Measurements from ENCODE around the gene MAN1A1.
"Not testable (repeated sequence)": the region's sequence is repeated elsewhere in the genome, so short reads cannot be mapped to it uniquely, and the experiment has no call there.

The MAN1A1 gene

DNA sequence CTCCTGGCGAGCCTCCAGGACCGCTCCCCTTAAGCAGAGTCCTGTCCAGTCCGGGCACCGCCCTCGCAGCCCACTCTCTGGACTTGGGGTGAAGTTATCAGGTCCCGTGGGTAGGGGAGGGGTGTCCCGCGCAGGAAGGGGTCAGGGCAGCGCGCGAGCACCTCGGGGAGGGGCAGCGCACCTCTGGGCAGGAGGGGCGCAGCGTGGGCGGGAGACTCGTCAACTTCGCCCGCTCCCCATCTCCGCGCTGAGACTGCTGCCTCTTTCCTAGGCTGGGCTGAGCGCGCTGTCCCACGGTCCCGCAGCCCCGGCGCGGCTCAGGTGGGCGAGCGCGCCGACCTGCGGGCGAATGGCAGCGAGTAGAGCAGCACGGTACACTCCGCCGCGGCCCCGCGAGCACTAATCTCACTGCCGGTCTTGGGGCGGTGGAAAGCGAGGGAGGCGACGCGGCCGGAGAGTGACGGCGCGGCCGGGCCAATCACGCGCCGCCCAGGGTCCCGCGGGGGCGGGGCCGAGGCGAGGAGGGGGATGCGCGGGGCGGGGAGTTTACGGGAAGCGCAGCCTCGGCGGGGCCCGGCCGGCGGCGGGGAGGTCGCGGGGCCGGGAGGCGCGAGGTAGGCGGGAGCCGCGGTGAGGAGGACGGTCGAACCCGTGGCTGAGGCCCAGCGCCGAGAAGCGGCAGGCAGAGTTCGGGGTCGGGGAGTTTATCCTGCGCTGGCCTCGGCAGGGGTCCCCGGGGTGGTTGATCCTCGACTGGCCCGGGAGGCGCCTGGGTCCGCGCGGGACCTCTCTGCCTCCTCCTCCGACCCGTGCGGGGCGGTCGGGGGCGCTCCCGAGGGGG, at the start of gene MAN1A1:
TSS of gene MAN1A1 (minus strand) at position 401 of the 841 bp plus-strand sequence. CDS start 696 bp downstream, outside the sequence.
- peak; percentile 94 for DNase-seq

DNA sequence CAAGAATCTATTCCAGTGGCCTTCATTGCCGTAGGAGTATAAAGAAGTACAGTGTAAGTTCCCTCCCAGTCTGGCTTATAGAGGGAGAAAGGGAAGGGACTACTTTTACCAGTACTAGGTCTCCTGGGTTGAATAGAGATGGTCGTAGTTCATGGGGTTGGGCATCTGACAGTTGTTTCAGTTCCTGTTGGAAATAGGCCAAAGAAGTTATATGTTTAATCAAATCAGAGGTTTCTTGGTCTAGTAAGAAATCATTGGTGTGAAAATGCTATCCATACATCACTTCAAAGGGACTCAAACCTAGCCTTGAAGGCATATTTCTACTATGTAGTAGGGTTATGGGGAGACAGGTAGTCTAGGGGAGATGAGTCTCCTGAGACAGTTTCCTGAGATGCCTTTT, 45.6 kb upstream of the MAN1A1 start:
- no peak for DNase-seq

DNA sequence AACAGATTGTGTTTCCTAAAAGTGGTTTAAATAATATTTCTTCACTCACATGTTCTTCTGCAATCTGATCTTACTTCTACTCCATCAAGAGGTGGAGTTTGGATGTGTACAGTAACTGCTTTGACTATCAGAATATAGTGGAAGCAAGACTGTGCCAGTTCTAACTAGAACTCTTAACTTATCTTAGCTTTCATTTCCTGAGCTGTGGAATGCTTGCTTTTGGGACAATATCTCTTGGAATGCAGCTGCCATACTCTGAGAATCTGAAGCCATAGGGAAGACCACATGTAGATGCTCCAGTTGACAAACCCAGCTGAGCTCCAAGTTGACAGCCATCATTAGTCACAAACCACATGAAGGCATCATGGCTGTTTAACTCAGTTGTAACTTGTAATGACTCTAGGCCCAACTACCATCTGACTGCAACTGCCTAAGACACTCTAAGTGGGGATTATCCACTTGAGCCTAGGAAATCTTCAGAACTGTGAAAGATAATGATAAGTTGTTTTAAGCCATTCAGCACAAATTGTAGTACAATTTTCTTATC, 40.8 kb upstream of the MAN1A1 start:
- DNase-seq, result no peak

DNA sequence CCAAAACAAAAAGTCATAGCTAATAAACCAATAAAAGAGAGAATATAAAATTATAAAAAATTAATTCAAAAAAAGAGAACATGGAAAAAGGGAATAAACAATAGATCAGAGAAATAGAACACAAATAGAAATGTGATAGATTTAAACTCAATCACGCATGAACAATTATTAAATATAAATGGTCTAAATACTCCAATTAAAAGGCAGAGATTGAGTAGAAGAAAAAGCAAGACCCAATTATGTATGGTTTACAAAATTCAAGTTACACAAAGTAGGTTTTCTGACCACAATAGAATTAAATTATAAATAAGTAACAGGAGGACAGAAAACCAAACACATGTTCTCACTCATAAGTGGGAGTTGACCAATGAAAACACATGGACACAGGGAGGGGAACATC, 36.4 kb upstream of the MAN1A1 start:
- no peak for DNase-seq

DNA sequence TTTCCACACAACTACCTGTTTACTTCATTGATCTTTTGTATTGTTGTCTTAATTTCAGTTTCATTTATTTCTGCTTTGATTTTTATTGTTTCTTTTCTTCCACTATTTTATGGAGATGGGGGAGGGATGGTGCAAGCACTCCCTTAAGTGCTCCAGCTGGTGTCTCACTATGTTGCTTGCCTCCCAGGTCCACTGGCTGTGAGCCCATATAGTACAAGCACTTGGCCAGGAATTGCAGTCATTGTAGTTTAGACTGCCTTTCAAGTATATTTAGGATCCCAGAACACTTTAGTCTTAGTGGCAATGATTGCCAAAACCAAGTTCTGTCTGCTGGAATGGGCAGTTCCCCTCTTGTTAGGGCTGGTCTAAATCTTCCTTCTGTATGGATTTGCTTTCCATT, 34.9 kb upstream of the MAN1A1 start:
- no peak for DNase-seq

DNA sequence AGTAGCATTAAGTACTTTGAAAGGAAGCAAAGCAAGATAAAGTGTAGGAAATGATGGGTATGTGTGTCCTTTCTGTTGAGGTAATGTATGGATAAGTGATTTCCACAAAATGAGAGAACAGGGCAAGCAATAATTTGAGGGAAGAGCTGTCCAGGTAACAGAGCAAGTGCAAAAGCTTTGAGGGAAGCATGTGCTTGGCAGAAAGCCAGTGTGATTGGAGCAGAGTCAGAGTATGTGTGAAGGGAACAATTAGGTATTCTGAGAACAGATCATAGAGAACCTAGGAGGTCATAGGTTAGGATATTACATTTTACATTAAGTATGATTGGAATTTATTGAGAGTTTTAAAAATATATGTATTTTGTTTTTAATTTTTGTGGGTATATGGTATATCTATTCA, 30.2 kb upstream of the MAN1A1 start:
- no peak for DNase-seq

DNA sequence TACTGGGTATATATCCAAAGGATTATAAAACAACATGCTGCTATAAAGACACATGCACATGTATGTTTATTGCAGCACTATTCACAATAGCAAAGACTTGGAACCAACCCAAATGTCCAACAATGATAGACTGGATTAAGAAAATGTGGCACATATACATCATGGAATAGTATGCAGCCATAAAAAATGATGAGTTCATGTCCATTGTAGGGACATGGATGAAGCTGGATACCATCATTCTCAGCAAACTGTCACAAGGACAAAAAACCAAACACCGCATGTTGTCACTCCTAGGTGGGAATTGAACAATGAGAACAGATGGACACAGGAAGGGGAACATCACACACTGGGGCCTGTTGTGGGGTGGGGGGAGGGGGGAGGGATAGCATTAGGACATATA, 27.5 kb upstream of the MAN1A1 start:
- DNase-seq, result not testable (repeated sequence)

DNA sequence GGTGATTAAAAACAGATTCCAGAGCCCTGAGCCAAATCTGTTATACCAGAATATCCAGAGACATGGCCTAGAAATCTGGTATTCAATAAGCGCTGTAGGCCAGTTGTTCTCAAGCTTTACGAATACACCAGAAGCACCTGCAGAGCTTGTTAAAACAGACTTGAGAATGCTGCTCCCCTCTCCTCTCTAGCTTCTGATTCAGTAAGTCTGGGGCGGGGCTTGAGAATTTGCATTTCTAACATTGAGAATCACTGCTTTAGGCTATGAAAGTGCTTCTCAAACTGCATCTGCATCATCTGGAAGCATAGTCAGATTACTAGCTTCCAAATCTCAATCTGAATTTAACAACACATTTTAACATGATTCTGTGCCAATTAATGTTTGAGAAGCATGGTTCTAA, 20.5 kb upstream of the MAN1A1 start:
- DNase-seq, result no peak

DNA sequence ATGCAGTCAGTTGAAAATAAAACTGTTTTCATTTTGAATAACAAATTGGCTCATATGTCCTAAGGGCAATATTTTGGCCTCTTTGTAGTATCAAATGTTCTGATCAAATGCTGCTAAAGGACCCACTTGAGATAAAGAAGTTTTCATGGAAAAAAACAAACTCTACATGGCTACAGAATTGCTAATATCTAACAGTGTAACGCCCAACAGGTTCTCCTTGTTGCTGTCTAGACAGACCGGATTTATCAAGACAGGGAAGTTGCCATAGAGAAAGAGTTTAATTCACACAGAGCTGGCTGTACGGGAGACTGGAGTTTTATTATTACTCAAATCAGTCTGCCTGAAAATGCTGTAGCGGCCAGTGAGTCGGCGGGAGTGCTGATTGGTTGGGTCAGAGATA, 19.4 kb upstream of the MAN1A1 start:
- DNase-seq, result no peak

DNA sequence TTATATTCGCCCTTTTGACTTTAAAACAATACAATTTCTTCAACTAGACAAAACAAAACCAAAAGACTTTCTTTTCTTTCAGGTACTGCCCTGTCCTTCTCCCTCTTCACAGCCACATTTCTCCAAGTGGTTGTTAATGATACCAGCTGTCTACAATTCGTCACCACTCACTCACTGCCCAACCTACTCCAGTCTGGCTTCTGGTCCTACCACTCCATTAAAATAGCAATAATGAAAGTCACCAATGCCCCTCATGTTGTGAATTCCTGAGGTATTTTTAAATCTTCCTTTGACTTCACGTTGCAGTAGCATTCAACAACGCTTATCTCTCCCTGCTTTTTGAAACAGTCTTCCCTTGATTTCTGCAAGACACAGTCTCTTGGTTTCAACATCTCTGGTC, 11.6 kb upstream of the MAN1A1 start:
- DNase-seq, result no peak

DNA sequence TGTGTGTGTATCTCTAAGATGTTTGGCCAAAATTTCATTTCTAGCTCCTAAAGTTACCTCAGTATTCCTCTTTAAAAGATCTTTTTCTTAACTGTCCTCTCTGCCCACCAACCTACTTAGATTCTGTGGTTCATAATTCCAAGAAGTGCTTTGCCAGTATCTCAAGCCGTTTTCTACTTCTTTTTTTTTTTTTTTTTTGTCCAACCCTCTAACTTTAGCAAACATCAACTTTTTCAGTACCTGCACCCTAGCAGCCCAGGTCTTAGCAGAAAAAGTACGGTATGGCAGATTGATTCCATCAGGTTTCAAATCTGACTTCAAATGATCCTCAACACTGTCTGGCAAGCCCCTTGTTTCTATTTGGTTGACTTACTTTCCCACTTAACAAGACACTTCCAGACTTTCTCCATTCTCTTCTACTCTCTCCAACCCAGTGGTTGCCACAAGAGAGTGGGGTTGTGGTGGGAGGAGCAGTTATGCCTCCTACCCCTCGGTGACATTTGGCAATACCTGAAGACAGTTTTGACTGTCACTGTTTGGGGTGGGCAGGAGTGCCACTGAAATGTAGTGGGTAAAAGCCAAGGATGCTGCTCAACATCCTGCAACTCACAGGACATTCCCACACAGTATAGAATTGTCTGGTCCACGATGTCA, 10.8 kb upstream of the MAN1A1 start:
- no peak for DNase-seq

DNA sequence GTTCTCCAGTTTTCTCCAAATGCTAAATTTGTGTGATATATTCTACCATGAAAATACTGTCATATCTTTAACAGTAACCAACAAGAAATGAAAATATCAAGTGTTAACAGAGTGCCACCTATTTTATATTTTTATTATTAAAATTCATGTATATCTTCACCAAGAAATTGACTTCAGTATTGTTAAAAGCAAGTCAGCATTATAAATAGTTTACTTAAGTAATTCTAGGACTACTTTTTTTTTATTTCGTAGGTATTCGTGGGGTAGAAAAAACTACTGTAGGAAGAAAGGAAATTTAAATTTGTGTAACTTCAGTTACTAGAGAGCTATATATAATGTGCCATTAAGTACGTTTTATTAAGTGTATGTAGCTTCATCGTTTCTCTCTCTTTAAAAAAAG, 6.3 kb upstream of the MAN1A1 start:
- no peak for DNase-seq

DNA sequence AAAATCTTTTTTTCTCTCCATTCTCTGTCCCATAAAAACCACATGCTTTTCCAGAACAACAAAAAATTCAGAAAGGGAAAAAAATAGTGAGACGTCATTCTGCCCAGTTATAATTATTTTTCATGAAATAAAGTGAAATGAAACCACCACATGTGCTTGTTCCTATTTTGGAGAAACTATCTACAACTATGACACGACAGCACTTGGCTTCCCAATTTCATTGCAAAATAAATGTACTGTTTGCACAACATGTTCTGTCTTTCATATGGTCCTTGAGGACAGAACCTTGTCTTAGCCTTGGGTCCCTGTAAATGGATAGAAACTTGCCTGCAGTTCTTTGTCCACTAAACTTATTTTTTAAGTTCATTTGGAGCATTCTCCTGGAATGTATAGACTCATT, 5.6 kb upstream of the MAN1A1 start:
- DNase-seq, result peak; percentile 88

DNA sequence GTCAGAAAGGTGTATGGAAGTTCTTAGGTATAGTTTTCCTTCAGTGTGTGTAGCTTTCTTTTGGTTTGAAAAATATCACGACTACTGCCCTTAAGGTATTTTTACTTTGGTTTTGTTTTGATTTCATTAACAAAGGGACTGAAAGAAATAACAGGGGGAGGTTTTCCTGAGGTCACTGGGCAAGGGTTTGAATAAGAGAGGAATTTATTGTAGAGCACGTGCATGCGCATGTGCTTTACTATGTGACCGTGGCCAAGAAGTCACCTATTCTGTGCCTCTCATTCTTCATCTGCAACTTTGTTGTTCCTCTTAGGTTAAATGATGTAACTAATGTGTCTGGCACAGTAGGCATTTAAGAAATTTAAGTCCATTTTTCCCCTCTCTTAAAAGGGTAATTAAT, 4.1 kb upstream of the MAN1A1 start:
- no peak for DNase-seq

DNA sequence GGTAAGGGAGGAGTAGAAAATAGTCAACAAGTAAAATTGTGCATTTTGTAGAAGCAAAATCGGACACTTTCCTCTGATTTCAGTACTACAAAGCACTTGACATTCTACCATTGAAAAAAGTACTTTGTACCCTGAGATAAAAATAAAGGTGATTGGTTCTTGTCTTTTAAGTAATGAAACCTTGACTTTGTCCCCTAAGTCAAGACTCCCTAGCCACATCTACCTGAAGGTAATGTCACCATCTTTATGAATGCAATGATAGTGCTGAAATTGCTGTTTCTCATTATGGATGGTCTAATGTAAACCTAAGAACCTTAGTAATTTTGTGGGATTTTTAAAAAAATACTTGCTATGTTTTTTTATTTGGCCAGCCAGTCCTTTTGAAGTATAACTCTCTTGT, 2.4 kb upstream of the MAN1A1 start:
- no peak for DNase-seq

DNA sequence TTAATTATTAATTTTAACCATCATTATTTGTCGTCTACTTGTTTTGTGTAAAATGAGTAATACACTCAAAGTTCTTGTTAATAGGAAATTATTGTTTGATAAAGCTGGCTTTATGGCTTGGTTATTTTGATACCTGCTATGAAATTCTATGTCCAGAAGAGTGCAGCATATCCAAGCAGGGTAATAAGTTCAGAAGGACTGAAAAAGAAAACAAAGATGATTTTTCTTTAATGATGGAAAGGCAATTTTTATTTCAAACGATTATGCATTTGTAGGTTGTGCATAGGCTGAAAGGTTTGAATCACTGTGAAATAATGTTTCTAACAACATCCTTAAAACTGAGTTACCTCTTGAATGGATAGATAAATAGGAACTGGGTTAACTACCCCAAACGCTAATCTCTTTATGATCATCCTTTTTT, 1.4 kb upstream of the MAN1A1 start:
- peak; percentile 47 for DNase-seq

DNA sequence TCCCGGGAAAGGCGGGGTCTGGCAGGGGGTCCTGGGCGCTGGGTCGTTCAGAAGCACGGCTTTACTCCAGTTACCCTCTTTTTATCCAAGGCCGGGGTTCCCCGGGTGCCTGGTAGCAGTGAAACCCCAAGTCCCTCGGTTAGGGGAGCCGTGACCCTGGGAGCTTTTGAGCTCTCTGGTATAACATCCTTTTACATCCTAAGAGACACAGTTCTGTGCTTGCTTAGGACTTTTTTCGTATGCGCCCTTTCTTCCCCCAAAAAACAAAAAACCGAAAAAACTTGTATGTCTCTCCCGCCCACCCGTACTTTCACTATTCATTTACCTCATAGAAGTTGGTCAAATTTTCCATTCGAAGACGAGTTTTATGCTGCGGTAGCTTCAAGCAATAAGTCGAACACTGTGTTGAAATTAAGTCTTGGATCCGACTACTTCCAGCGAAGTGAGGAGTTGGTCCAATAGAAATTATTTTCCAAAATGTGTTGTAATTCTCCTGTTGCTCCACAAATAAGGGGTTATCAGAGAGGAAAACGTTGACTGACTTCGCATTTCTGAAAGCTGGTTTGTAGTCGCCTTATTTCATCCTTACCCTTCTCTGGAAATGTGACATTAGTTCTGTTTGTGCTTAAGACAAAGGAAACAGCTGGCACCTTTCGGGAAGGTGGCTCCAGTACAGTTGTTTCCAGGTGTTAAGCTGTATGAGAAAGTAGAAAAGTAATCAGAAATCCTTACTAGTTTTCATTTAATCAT, 816 bp upstream of the MAN1A1 start:
- DNase-seq, result peak; percentile 82

DNA sequence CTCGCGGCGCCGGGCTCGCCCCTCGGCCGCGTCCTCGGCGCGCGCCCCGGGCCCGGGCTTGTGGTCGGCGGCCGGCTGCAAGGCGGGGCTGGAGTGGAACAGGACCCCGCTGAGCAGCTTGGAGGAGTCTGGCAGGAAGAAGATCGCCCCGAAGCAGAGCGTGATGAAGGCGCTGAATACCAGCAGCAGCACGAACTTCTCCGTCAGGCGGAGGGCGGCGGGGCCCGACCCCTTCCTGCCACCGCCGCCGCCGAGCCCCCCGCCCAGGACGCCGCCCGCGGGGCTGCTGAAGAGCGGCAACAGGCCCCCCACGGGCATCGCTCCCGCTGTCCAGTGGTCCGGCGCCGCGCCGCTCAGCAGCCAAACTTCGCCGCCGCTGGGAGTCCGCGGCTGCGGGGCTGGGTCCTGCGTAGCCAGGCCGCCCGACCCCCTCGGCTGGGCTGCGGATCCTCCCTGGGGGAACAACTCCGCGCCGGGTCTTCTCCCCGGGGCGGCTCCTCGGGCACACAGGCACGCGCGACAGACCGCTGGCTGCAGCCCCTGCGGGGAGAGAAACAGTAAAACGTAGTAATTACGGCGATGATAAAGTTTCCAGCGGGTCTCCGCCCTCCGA, 707 bp downstream of the MAN1A1 start:
- no peak for DNase-seq

DNA sequence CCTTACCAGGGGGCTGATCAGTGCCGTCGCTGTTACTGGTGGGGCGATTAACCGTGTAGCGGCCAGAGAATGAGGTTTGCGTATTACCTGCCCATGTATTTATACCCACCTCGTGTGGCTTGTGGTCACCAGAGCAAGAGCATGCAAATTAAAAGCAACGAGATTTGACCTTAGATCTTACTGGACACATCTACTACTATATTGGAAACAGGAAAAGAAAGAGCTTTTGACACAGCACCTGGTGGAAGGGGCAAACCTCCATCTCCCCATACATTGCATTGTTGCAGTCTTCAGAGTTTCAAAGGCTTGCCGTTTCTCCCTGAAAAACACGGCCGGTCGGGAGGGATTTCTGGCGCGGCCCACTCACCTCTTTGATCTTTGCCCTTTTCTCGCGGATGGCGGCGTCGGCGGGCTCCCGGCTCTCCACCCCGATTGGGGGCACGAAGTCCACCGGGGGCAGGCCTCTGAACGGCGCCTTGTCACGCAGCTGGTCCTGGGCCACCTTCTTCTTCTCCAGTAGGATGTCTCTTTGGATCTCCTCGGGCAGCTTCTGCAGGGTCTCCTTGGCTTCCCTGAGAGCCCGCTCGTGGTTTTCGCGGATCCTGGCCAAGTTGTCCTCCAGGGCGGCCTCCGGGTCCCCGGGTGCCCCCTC, 1.3 kb downstream of the MAN1A1 start:
- DNase-seq, result no peak

DNA sequence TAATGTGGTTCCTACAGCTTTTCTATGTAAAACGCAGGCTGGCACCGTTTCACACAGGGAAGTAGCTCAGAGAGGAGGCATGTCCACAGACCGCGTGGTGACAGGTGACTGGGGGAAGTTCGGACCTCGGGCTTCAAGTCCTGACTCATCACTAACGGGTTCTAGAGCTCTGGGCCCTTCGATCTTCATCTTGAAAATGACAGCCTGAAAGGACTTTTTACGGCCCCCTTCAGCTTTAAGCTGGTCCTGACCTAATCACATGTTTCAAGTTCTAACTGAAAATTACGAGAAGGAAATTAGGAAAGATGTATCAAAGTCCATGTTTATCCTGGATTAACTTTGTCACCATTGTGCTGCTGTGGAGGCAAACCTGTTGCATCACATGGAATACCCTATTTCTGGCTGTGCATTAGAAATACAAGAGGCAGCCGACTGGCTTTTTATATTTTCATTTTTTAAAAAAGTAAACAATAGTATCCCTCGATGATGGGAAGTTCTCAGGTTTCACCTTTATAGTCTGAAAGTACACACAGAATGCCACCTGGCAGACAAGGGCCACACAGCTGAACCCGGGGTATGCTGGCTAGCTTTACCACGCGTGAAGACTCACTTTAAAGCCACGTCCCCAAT, 2.0 kb downstream of the MAN1A1 start:
- DNase-seq, result peak; percentile 65

DNA sequence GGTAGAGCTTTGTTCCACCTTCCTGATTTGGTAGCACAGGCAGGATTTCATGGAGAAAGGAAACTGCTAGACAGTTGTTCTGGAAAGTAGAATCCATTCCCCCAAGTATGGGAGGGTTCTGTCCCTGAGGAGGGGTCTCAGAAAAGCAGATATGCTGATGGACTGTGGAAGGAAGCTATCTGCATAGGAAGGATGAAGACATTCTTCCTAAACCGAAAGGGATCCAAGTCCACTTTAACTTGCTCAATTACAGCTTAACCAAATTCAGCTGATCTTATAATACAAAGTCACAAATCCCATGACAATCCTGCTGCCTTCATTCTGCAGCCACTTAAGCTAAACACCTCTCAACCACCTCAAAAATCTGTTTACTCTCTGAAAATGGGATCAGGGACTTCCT, 2.6 kb downstream of the MAN1A1 start:
- peak; percentile 44 for DNase-seq

DNA sequence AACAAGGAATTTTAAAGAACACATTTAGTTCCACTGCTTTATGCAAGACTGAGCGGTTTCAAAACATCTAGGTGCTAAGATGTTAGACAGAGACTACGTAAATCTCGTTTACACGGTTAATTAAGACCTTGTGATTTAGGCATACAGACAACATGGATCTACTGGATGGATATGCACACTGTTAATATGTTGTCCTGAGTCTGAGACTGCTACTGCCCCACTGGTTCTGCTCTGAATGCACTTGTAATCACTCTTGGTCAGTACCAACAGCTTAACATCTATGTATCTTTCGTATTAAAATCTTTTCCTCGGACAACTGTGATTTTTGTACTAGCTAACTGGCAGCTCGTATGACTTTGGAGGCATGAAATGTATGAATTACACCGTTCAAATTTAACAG, 3.1 kb downstream of the MAN1A1 start:
- DNase-seq, result no peak
